ENCODE data around the gene TMEM181.
"Not testable (repeated sequence)": the region's sequence is repeated elsewhere in the genome, so short reads cannot be mapped to it uniquely, and the experiment has no call there.

- TF ChIP-seq CTCF, POLR2A (IDR thresholded peaks at IDR 0.05): not testable (repeated sequence)
Observed at GRCh38 chr6:158677094-158677493, 117.2 kb downstream of the TMEM181 start.

Measured in vagina (tissue), 2 donors.